Measurements from ENCODE around the gene GNPNAT1. TPM values are rescaled to one million over a fixed set of nuclear protein-coding genes. Genes with fewer than 3 reads are reported as not detected.
A peak's percentile ranks its signal among the peaks of the same experiment; 100 is the strongest.

The GNPNAT1 gene
- polyA plus RNA-seq (2013, experiment 1 of 2; ENCODE audit: insufficient read length): 46.8 TPM
- polyA plus RNA-seq (2013, experiment 2 of 2; ENCODE audit: insufficient read length): 53.2 TPM

GRCh38 chr14:52791223-52792096 lies at the start of gene GNPNAT1:
Gene GNPNAT1, minus strand, starts transcription at chr14:52791607. Its CDS starts 6,957 bp downstream, at chr14:52784650.
- peak; percentile 94 for DNase-seq

- peak; percentile 73 for DNase-seq
Measured at GRCh38 chr14:52840877-52841276, 49.5 kb upstream of the GNPNAT1 start.

GRCh38 chr14:52837451-52837850 lies 46.0 kb upstream of the GNPNAT1 start:
- DNase-seq: no peak

GRCh38 chr14:52836063-52836462 lies 44.7 kb upstream of the GNPNAT1 start:
- no peak for DNase-seq

GRCh38 chr14:52835122-52835903 lies 43.9 kb upstream of the GNPNAT1 start:
- DNase-seq: peak; percentile 92

- DNase-seq: peak; percentile 98
Measured at GRCh38 chr14:52834440-52834842, 43.0 kb upstream of the GNPNAT1 start.

GRCh38 chr14:52833891-52834290 lies 42.5 kb upstream of the GNPNAT1 start:
- peak; percentile 38 for DNase-seq

GRCh38 chr14:52829527-52830185 lies 38.2 kb upstream of the GNPNAT1 start:
- no peak for DNase-seq

- DNase-seq: no peak
Measured at GRCh38 chr14:52827426-52827825, 36.0 kb upstream of the GNPNAT1 start.

- no peak for DNase-seq
Measured at GRCh38 chr14:52825085-52825484, 33.7 kb upstream of the GNPNAT1 start.

- peak; percentile 39 for DNase-seq
Measured at GRCh38 chr14:52824462-52824861, 33.1 kb upstream of the GNPNAT1 start.

GRCh38 chr14:52821805-52822250 lies 30.4 kb upstream of the GNPNAT1 start:
- no peak for DNase-seq

- no peak for DNase-seq
Measured at GRCh38 chr14:52808101-52808500, 16.7 kb upstream of the GNPNAT1 start.

- DNase-seq: no peak
Measured at GRCh38 chr14:52806115-52806514, 14.7 kb upstream of the GNPNAT1 start.

- peak; percentile 69 for DNase-seq
Measured at GRCh38 chr14:52802597-52802996, 11.2 kb upstream of the GNPNAT1 start.

GRCh38 chr14:52801014-52801712 lies 9.8 kb upstream of the GNPNAT1 start:
- peak; percentile 94 for DNase-seq

GRCh38 chr14:52798826-52799225 lies 7.4 kb upstream of the GNPNAT1 start:
- no peak for DNase-seq

GRCh38 chr14:52797653-52798052 lies 6.2 kb upstream of the GNPNAT1 start:
- no peak for DNase-seq

GRCh38 chr14:52793061-52793460 lies 1.7 kb upstream of the GNPNAT1 start:
- DNase-seq: no peak

- DNase-seq: no peak
Measured at GRCh38 chr14:52792097-52792415, 649 bp upstream of the GNPNAT1 start.

GRCh38 chr14:52790756-52791222 lies 618 bp downstream of the GNPNAT1 start:
- no peak for DNase-seq

Data from fibroblast of skin of scalp (primary cell).